HepG2 (cell line): Measurements from ENCODE around the gene PHKA2. TPM values are rescaled to one million over a fixed set of nuclear protein-coding genes. Genes with fewer than 3 reads are reported as not detected.

Experiments
- ATAC-seq: fragments of 200-7000 bp; cut with Tn5 transposase; 3 replicates; pipeline ENCODE4 v1.9.1; 2020; ENCODE audit warnings: mild to moderate bottlenecking, moderate library complexity
- BruUV-seq: library from RNA; stranded (reverse); fragments of 400-500 nt; replicated peaks from 2 replicates; lab custom pipeline; 2021; lab: Mats Ljungman, UMichigan
- CTCF ChIA-PET: fragments of 300-600 bp; formaldehyde crosslinking; extraction: SDS; loops from one replicate; lab custom pipeline; 2021; ENCODE audit warnings: low total read pairs, inconsistent platforms, low intra/inter-chr PET ratio; lab: Yijun Ruan, JAX
- POLR2A ChIA-PET: fragments of 350-600 bp; sonication (Branson Sonifier 250); formaldehyde crosslinking; loops from one replicate; lab custom pipeline; 2020; ENCODE audit warnings: antibody characterized with exemption, inconsistent platforms; lab: Yijun Ruan, JAX
- DNase-seq: peaks from one replicate; pipeline ENCODE4 v3.0.0-alpha.2; 2015; ENCODE audit warnings: low spot score
- FAIRE-seq: peaks from 3 replicates; lab custom pipeline; 2011; peaks lifted over from hg19 to GRCh38; lab: Jason Lieb, UNC
- H2AFZ ChIP-seq: one replicate; pipeline ENCODE4 v1.6.1; 2011; ENCODE audit warnings: low read length, inconsistent platforms
- H3K27ac ChIP-seq: fragments of 300-600 bp; 3 replicates; pipeline ENCODE4 v1.8.0; 2011; ENCODE audit warnings: mixed run types, mild to moderate bottlenecking, mixed read lengths, low read length, inconsistent platforms; ENCODE audit not compliant: insufficient read depth; ENCODE audit errors: extremely low read length
- H3K27me3 ChIP-seq, 2 experiments: fragments of 200-600 bp in 1 of 2; 2 replicates in 1 of 2; 3 replicates in 1 of 2; pipeline versions ENCODE4 v1.6.0 to v1.8.0; 2011; ENCODE audit warnings: low read length in 2 of 2, mild to moderate bottlenecking in 2 of 2, moderate library complexity in 2 of 2, inconsistent platforms in 1 of 2; ENCODE audit not compliant: insufficient read depth in 2 of 2, control insufficient read depth in 1 of 2
- H3K36me3 ChIP-seq, 2 experiments: fragments of 200-600 bp in 1 of 2; replicated peaks in 1 of 2; 2 replicates in 1 of 2; 3 replicates in 1 of 2; pipeline versions ENCODE4 v1.5.1 to v1.8.0; 2011; ENCODE audit warnings: low read length in 2 of 2, inconsistent platforms in 1 of 2; ENCODE audit not compliant: insufficient read depth in 2 of 2, control insufficient read depth in 1 of 2
- H3K4me1 ChIP-seq: 2 replicates; pipeline ENCODE4 v1.5.1; 2012; ENCODE audit warnings: low read length, inconsistent platforms; ENCODE audit not compliant: insufficient read depth
- H3K4me2 ChIP-seq: 2 replicates; pipeline ENCODE4 v1.6.0; 2011; ENCODE audit warnings: low read depth, low read length, inconsistent platforms
- H3K4me3 ChIP-seq, 3 experiments: fragments of 200-600 bp in 1 of 3; sonication (generic), shearing (Covaris generic) in 1 of 3; replicated peaks in 1 of 3; 2 replicates each; pipeline ENCODE4 v1.5.1; 2011 to 2016; ENCODE audit warnings: low read length in 3 of 3, inconsistent platforms in 2 of 3, low read depth in 2 of 3, mild to moderate bottlenecking in 2 of 3, control low read depth in 1 of 3, mixed read lengths in 1 of 3; ENCODE audit not compliant: insufficient read depth in 1 of 3
- H3K79me2 ChIP-seq: one replicate; pipeline ENCODE4 v1.6.1; 2011; ENCODE audit warnings: low read length, inconsistent platforms; ENCODE audit not compliant: insufficient read depth
- H3K9ac ChIP-seq: 2 replicates; pipeline ENCODE4 v1.6.0; 2011; ENCODE audit warnings: mild to moderate bottlenecking, low read depth, low read length, inconsistent platforms; ENCODE audit not compliant: insufficient read depth
- H3K9me3 ChIP-seq: 2 replicates; pipeline ENCODE4 v1.5.1; 2012; ENCODE audit warnings: mild to moderate bottlenecking, low read length
- H4K20me1 ChIP-seq: 2 replicates; pipeline ENCODE4 v1.6.0; 2011; ENCODE audit warnings: inconsistent platforms, mild to moderate bottlenecking, low read length, moderate library complexity; ENCODE audit not compliant: insufficient read depth
- BHLHE40 ChIP-seq: IDR thresholded peaks from 2 replicates; pipeline ENCODE4 v1.6.1; 2011; ENCODE audit warnings: low read length, improper control_type of control experiment
- DNMT1 ChIP-seq: sonication (generic); formaldehyde crosslinking; IDR thresholded peaks from 2 replicates; pipeline ENCODE4 v1.5.1; 2020; ENCODE audit warnings: mild to moderate bottlenecking, missing genetic modification reagents
- GABPA ChIP-seq, 2 experiments: IDR thresholded peaks; 2 replicates each; pipeline ENCODE4 v1.6.1; 2011 to 2016; ENCODE audit warnings: low read depth in 2 of 2, low read length in 1 of 2, missing biosample characterization in 1 of 2, missing genetic modification characterization in 1 of 2
- RFX1 ChIP-seq: fragments of 450-650 bp; IDR thresholded peaks from 2 replicates; pipeline ENCODE4 v1.6.1; 2017
- RXRA ChIP-seq: sonication (generic); formaldehyde crosslinking; IDR thresholded peaks from 2 replicates; pipeline ENCODE4 v1.5.1; 2020; ENCODE audit warnings: missing genetic modification reagents
- ZNF496 ChIP-seq: sonication (generic); formaldehyde crosslinking; IDR thresholded peaks from 2 replicates; pipeline ENCODE4 v1.8.1; 2023; ENCODE audit warnings: mild to moderate bottlenecking, moderate library complexity, missing genetic modification reagents; ENCODE audit not compliant: insufficient replicate concordance
- ZNF629 ChIP-seq: sonication (generic); formaldehyde crosslinking; conservative IDR thresholded peaks from 2 replicates; pipeline ENCODE4 v1.5.0; 2020; ENCODE audit warnings: missing genetic modification reagents
- ZNF709 ChIP-seq: sonication (generic); formaldehyde crosslinking; IDR thresholded peaks from 2 replicates; pipeline ENCODE4 v1.5.0; 2020; ENCODE audit warnings: mild to moderate bottlenecking, missing genetic modification reagents
- ZZZ3 ChIP-seq: sonication (generic); formaldehyde crosslinking; IDR thresholded peaks from 2 replicates; pipeline ENCODE4 v1.4.0; 2020; ENCODE audit warnings: missing genetic modification reagents, mild to moderate bottlenecking, borderline replicate concordance
- WGBS: methylation state at CpG from one replicate; pipeline ENCODE4 v1.1.6; 2017; ENCODE audit warnings: low lambda C conversion rate; 5-methylcytosine and 5-hydroxymethylcytosine counted together
- in situ Hi-C: cut with HindIII; loops from 2 replicates; pipeline ENCODE4 v1.10.0; 2017; ENCODE audit warnings: low pct_unique_long_range_greater_than_20kb; ENCODE audit not compliant: extremely low pct_ligation_motif_present
- intact Hi-C: fragments of 100-400 bp; cut with micrococcal nuclease; formaldehyde crosslinking; loops from one replicate; pipeline ENCODE4 v1.10.0; 2022; ENCODE audit not compliant: unreplicated experiment
- polyA plus RNA-seq, 8 experiments: library from polyadenylated mRNA; depleted of rRNA in 3 of 8; stranded (reverse) in 7 of 8; unstranded in 1 of 8; fragments of >200 nt; fragmentation: Illumina TruSeq in 4 of 8; extraction: Trizol in 4 of 8; gene quantifications; 2 replicates each; pipeline versions ENCODE4 v1.2.1 to v1.2.3, GENCODE V29; 2011 to 2016; ENCODE audit warnings: low read depth in 4 of 8, missing spikeins in 1 of 8, mixed read lengths in 1 of 8; ENCODE audit not compliant: insufficient read depth in 1 of 8
- total RNA-seq, 5 experiments: library from RNA; depleted of rRNA; stranded (reverse); fragments of >200 nt; fragmentation: Illumina TruSeq; extraction: Trizol; gene quantifications; 2 replicates each; pipeline ENCODE4 v1.2.3, GENCODE V29; 2016; ENCODE audit warnings: low read depth in 1 of 5
- TF ChIP-seq, protein P1 (sequence below): sonication (generic); formaldehyde crosslinking; IDR thresholded peaks from 2 replicates; pipeline ENCODE4 v1.5.1; 2020; ENCODE audit warnings: mild to moderate bottlenecking, missing genetic modification reagents, borderline replicate concordance
- TF ChIP-seq, protein P2 (sequence below): sonication (generic); formaldehyde crosslinking; IDR thresholded peaks from 2 replicates; pipeline ENCODE4 v1.4.0; 2020; ENCODE audit warnings: mild to moderate bottlenecking, low read depth, missing genetic modification reagents
- TF ChIP-seq, protein P3 (sequence below): sonication (generic); formaldehyde crosslinking; IDR thresholded peaks from 2 replicates; pipeline ENCODE4 v1.4.0; 2020; ENCODE audit warnings: mild to moderate bottlenecking, missing genetic modification reagents, borderline replicate concordance
- TF ChIP-seq, protein P4 (sequence below): IDR thresholded peaks from 2 replicates; pipeline ENCODE4 v1.6.1; 2016; ENCODE audit warnings: missing compliant biosample characterization, missing genetic modification reagents, borderline replicate concordance
- TF ChIP-seq, protein P5 (sequence below): sonication (generic); formaldehyde crosslinking; IDR thresholded peaks from 2 replicates; pipeline ENCODE4 v1.8.0; 2022; ENCODE audit warnings: mild to moderate bottlenecking, missing genetic modification reagents, moderate library complexity

Gene PHKA2
- total and polyA plus RNA-seq, 2 of the 13 experiments (the other 11 are each of a cell fraction or from before 2014, with no cell fraction given): 20.5 to 273 TPM

DNA sequence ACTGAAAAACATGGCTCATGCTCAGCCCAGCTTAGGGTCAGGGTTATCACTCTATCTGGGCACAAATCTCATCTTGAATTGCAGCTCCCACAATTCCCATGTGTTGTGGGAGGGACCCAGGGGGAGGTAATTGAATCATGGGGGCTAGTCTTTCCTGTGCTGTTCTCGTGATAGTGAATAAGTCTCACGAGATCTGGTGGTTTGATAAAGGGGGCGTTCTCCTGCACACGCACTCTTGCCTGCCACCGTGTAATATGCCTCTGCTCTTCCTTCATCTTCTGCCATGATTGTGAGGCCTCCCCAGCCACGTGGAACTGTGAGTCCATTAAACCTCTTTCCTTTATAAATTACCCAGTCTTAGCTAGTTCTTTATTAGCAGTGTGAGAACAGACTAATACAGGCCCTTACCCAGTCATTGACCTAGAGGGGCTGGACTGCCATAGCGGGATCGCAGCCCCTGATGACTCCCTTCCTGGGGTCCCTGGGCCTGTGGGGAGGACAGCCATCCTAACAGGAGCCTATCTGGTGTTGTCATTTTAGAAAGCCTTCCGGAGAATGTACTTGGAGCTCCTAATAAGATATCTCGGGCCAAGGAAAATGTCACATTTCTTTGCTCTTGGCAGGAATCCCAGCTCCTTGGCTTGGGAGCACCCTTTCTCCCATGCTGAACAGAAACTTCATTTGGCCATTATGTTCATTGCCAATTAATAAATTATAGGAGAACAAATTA lies 112.6 kb downstream of the PHKA2 start:
- no peak overlapping the region for H3K4me3 ChIP-seq
- FAIRE-seq (no peak), DNase-seq (no peak), ATAC-seq (no peak)
- no peaks in the 10 kb centered on the region for H3K9me3 ChIP-seq
- H3K36me3 ChIP-seq: no peaks in the 10 kb centered on the region
- no peak overlapping the region for H3K9ac ChIP-seq
- no peak overlapping the region for H2AFZ ChIP-seq
- WGBS: 52% methylated on average over 4 of the region's 10 CpGs
- intact Hi-C loops: no loop called here
- BruUV-seq: no TSS peak
- no peaks in the 10 kb centered on the region for H3K27me3 ChIP-seq
- no peaks in the 10 kb centered on the region for H3K79me2 ChIP-seq
- in situ Hi-C loops: no loop called here
- H3K27ac ChIP-seq: no peak overlapping the region
- H4K20me1 ChIP-seq: no peaks in the 10 kb centered on the region
- ChIA-PET CTCF (no interaction called here), POLR2A (no interaction called here)
- H3K4me1 ChIP-seq: no peaks in the 10 kb centered on the region
- no peak overlapping the region for H3K4me2 ChIP-seq
- TF ChIP-seq ZZZ3 (CRISPR knock-in tag): no peak
- TF ChIP-seq RXRA (CRISPR knock-in tag): no peak
- TF ChIP-seq, protein P1, sequence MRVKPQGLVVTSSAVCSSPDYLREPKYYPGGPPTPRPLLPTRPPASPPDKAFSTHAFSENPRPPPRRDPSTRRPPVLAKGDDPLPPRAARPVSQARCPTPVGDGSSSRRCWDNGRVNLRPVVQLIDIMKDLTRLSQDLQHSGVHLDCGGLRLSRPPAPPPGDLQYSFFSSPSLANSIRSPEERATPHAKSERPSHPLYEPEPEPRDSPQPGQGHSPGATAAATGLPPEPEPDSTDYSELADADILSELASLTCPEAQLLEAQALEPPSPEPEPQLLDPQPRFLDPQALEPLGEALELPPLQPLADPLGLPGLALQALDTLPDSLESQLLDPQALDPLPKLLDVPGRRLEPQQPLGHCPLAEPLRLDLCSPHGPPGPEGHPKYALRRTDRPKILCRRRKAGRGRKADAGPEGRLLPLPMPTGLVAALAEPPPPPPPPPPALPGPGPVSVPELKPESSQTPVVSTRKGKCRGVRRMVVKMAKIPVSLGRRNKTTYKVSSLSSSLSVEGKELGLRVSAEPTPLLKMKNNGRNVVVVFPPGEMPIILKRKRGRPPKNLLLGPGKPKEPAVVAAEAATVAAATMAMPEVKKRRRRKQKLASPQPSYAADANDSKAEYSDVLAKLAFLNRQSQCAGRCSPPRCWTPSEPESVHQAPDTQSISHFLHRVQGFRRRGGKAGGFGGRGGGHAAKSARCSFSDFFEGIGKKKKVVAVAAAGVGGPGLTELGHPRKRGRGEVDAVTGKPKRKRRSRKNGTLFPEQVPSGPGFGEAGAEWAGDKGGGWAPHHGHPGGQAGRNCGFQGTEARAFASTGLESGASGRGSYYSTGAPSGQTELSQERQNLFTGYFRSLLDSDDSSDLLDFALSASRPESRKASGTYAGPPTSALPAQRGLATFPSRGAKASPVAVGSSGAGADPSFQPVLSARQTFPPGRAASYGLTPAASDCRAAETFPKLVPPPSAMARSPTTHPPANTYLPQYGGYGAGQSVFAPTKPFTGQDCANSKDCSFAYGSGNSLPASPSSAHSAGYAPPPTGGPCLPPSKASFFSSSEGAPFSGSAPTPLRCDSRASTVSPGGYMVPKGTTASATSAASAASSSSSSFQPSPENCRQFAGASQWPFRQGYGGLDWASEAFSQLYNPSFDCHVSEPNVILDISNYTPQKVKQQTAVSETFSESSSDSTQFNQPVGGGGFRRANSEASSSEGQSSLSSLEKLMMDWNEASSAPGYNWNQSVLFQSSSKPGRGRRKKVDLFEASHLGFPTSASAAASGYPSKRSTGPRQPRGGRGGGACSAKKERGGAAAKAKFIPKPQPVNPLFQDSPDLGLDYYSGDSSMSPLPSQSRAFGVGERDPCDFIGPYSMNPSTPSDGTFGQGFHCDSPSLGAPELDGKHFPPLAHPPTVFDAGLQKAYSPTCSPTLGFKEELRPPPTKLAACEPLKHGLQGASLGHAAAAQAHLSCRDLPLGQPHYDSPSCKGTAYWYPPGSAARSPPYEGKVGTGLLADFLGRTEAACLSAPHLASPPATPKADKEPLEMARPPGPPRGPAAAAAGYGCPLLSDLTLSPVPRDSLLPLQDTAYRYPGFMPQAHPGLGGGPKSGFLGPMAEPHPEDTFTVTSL (CRISPR knock-in tag): no peak
- no peak for TF ChIP-seq GABPA (IDR thresholded peaks at IDR 0.05; ENCODE audit: low read depth, low read length)
- TF ChIP-seq GABPA (CRISPR knock-in tag; IDR thresholded peaks at IDR 0.05; ENCODE audit: low read depth): no peak
- TF ChIP-seq ZNF496 (CRISPR knock-in tag): no peak
- no peak for TF ChIP-seq RFX1
- TF ChIP-seq, protein P2, sequence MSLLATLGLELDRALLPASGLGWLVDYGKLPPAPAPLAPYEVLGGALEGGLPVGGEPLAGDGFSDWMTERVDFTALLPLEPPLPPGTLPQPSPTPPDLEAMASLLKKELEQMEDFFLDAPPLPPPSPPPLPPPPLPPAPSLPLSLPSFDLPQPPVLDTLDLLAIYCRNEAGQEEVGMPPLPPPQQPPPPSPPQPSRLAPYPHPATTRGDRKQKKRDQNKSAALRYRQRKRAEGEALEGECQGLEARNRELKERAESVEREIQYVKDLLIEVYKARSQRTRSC (CRISPR knock-in tag): no peak
- TF ChIP-seq, protein P3, sequence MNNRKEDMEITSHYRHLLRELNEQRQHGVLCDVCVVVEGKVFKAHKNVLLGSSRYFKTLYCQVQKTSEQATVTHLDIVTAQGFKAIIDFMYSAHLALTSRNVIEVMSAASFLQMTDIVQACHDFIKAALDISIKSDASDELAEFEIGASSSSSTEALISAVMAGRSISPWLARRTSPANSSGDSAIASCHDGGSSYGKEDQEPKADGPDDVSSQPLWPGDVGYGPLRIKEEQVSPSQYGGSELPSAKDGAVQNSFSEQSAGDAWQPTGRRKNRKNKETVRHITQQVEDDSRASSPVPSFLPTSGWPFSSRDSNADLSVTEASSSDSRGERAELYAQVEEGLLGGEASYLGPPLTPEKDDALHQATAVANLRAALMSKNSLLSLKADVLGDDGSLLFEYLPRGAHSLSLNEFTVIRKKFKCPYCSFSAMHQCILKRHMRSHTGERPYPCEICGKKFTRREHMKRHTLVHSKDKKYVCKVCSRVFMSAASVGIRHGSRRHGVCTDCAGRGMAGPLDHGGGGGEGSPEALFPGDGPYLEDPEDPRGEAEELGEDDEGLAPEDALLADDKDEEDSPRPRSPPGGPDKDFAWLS (CRISPR knock-in tag): no peak
- no peak for TF ChIP-seq ZNF629 (CRISPR knock-in tag)
- TF ChIP-seq ZNF709 (CRISPR knock-in tag): no peak
- no peak for TF ChIP-seq BHLHE40
- no peak for TF ChIP-seq DNMT1 (CRISPR knock-in tag)
- TF ChIP-seq, protein P4, sequence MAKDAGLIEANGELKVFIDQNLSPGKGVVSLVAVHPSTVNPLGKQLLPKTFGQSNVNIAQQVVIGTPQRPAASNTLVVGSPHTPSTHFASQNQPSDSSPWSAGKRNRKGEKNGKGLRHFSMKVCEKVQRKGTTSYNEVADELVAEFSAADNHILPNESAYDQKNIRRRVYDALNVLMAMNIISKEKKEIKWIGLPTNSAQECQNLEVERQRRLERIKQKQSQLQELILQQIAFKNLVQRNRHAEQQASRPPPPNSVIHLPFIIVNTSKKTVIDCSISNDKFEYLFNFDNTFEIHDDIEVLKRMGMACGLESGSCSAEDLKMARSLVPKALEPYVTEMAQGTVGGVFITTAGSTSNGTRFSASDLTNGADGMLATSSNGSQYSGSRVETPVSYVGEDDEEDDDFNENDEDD (CRISPR knock-in tag): no peak
- TF ChIP-seq, protein P5, sequence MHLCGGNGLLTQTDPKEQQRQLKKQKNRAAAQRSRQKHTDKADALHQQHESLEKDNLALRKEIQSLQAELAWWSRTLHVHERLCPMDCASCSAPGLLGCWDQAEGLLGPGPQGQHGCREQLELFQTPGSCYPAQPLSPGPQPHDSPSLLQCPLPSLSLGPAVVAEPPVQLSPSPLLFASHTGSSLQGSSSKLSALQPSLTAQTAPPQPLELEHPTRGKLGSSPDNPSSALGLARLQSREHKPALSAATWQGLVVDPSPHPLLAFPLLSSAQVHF (CRISPR knock-in tag): no peak
